Mesenteric fat pad (tissue), 1 donor: ENCODE results near the gene PNP. TPM values are rescaled to one million over a fixed set of nuclear protein-coding genes. Genes with fewer than 3 reads are reported as not detected.

ENCODE experiments used
- DNase-seq: peaks from one replicate; pipeline ENCODE4 v3.0.0-alpha.2; 2020; ENCODE audit warnings: low spot score
- total RNA-seq: library from RNA; stranded (reverse); fragmentation: NEBNext Ultra II Directional; extraction: Animal tissue kit (Norgen Biotek cat#: 25700); gene quantifications from one replicate; pipeline ENCODE4 v1.2.1, GENCODE V29; 2021
- donor health status: DM: yes; HTN: yes; CAD: no.

The PNP gene
- total RNA-seq, 1 donor from 2014 or later = 69.1 TPM

- peak; percentile 99 for DNase-seq
These were observed 14.5 kb upstream of the PNP start, which contains the start of the genes APEX1 and OSGEP for GRCh38 chr14:20454516-20455354. Gene APEX1 (plus strand): TSS chr14:20455226. CDS start chr14:20455646, 420 bp downstream. Gene OSGEP (minus strand): TSS chr14:20454812. CDS start chr14:20454683, 129 bp downstream.

GRCh38 chr14:20455355-20456300 is 13.6 kb upstream of the PNP start:
- DNase-seq = no peak

GRCh38 chr14:20456971-20457370 is 12.2 kb upstream of the PNP start:
- DNase-seq = no peak

GRCh38 chr14:20458031-20458789 is 11.0 kb upstream of the PNP start:
- DNase-seq = no peak

- DNase-seq = no peak
These were observed 8.6 kb upstream of the PNP start for GRCh38 chr14:20460458-20461224.

- DNase-seq = peak; percentile 99
These were observed 7.7 kb upstream of the PNP start, which contains the start of gene PIP4P1 for GRCh38 chr14:20461225-20462141. Gene PIP4P1 (minus strand): TSS chr14:20461434. CDS start chr14:20461325, 109 bp downstream.

- no peak for DNase-seq
These were observed 403 bp upstream of the PNP start for GRCh38 chr14:20468764-20469241.

GRCh38 chr14:20469890-20470602 is 840 bp downstream of the PNP start:
- no peak for DNase-seq

GRCh38 chr14:20470603-20470901 is 1.3 kb downstream of the PNP start:
- no peak for DNase-seq

GRCh38 chr14:20472536-20473169 is 3.4 kb downstream of the PNP start:
- no peak for DNase-seq

GRCh38 chr14:20476776-20477175 is 7.6 kb downstream of the PNP start:
- no peak for DNase-seq

- DNase-seq = no peak
These were observed 8.1 kb downstream of the PNP start for GRCh38 chr14:20477211-20477876.

GRCh38 chr14:20478894-20479293 is 9.7 kb downstream of the PNP start:
- DNase-seq = no peak

- no peak for DNase-seq
These were observed 13.2 kb downstream of the PNP start for GRCh38 chr14:20482382-20482781.

- DNase-seq = no peak
These were observed 16.7 kb downstream of the PNP start for GRCh38 chr14:20485900-20486299.

- no peak for DNase-seq
These were observed 17.6 kb downstream of the PNP start for GRCh38 chr14:20486684-20487395.

- DNase-seq = no peak
These were observed 18.2 kb downstream of the PNP start for GRCh38 chr14:20487396-20487725.
